Upper lobe of left lung (tissue), 6 donors: Measurements from ENCODE around the gene HBS1L. TPM values are rescaled to one million over a fixed set of nuclear protein-coding genes. Genes with fewer than 3 reads are reported as not detected.

Experiments used
- ATAC-seq, 2 donors: fragments of 200-7000 bp; cut with Tn5 transposase; one replicate each; pipeline ENCODE4 v1.9.1; 2022; ENCODE audit warnings: mild to moderate bottlenecking in 2 of 2, moderate library complexity in 2 of 2; ENCODE audit not compliant: low FRiP score in 2 of 2
- DNase-seq, 2 donors: peaks; one replicate each; pipeline ENCODE4 v3.0.0-alpha.2; 2019 to 2020
- H3K27ac ChIP-seq, 4 donors: fragments of 200-600 bp; sonication (generic); one replicate each; pipeline ENCODE4 v1.5.1; 2016 to 2019
- H3K27me3 ChIP-seq, 4 donors: fragments of 200-600 bp; sonication (generic); one replicate each; pipeline ENCODE4 v1.5.1; 2017 to 2019
- H3K36me3 ChIP-seq, 4 donors: fragments of 200-600 bp; sonication (generic); one replicate each; pipeline ENCODE4 v1.5.1; 2016 to 2019
- H3K4me1 ChIP-seq, 4 donors: fragments of 200-600 bp; sonication (generic); one replicate each; pipeline ENCODE4 v1.5.1; 2018 to 2019
- H3K4me3 ChIP-seq, 4 donors: fragments of 200-600 bp; sonication (generic); one replicate each; pipeline ENCODE4 v1.5.1; 2017 to 2019; ENCODE audit warnings: mild to moderate bottlenecking in 2 of 4, moderate library complexity in 1 of 4
- H3K9me3 ChIP-seq, 4 donors: fragments of 200-600 bp; sonication (generic); one replicate each; pipeline ENCODE4 v1.5.1; 2018 to 2019
- CTCF ChIP-seq, 6 experiments: fragments of 450-650 bp in 4 of 6; fragments of 200-600 bp in 2 of 6; sonication (generic) in 2 of 6; IDR thresholded peaks; one replicate each; pipeline ENCODE4 v1.5.1; 2016 to 2019; ENCODE audit warnings: antibody characterized with exemption in 6 of 6
- EP300 ChIP-seq, 4 donors: sonication (generic); formaldehyde crosslinking; IDR thresholded peaks; one replicate each; pipeline ENCODE4 v1.5.1; 2017; ENCODE audit warnings: antibody characterized with exemption in 4 of 4, control low read depth in 2 of 4
- POLR2A ChIP-seq, 4 donors: fragments of 450-650 bp; IDR thresholded peaks; one replicate each; pipeline ENCODE4 v1.5.1; 2016 to 2017; ENCODE audit warnings: antibody characterized with exemption in 4 of 4, mild to moderate bottlenecking in 2 of 4
- POLR2AphosphoS5 ChIP-seq, 2 donors: sonication (generic); formaldehyde crosslinking; IDR thresholded peaks; one replicate each; pipeline ENCODE4 v1.5.1; 2017; ENCODE audit warnings: antibody characterized with exemption in 2 of 2
- WGBS, 2 donors: methylation state at CpG; one replicate each; pipeline ENCODE4 v1.1.5; 2017 to 2018; 5-methylcytosine and 5-hydroxymethylcytosine counted together
- total RNA-seq, 6 donors: library from RNA; depleted of rRNA in 4 of 6; stranded (reverse); fragments of >200 nt in 4 of 6; gene quantifications; one replicate each; pipeline versions ENCODE4 v1.1.0 to v1.2.1, GENCODE V29; 2016 to 2021
- donor health status: DM: no; HTN: no; CAD: no; lungs with moderate emphysema.
- donor health status: DM: no; HTN: yes; CAD: no; lungs with severe emphysema.

Gene HBS1L
- total RNA-seq, 6 donors from 2014 or later, result 16.8 to 47.0 (median 38.5) TPM

- Histone ChIP-seq H3K4me1 (no peaks in the 10 kb centered on the region), H3K36me3 (no peaks in the 10 kb centered on the region), H3K4me3 (no peak overlapping the region), H3K9me3 (no peaks in the 10 kb centered on the region), H3K27ac (no peak overlapping the region), H3K27me3 (no peaks in the 10 kb centered on the region)
- ATAC-seq (no peak), DNase-seq (no peak)
- 80 to 90% methylated on average over 2 of the region's 2 CpGs for WGBS, 2 donors
- TF ChIP-seq POLR2A (IDR thresholded peaks at IDR 0.05) (no peak), POLR2AphosphoS5 (IDR thresholded peaks at IDR 0.05) (no peak), EP300 (IDR thresholded peaks at IDR 0.05) (no peak), CTCF (IDR thresholded peaks at IDR 0.05) (no peak)
Measured at GRCh38 chr6:135022050-135022697, 32.4 kb downstream of the HBS1L start.

GRCh38 chr6:135021310-135022049 lies 33.1 kb downstream of the HBS1L start:
- TF ChIP-seq CTCF (IDR thresholded peaks at IDR 0.05), result no peak
- TF ChIP-seq POLR2AphosphoS5 (IDR thresholded peaks at IDR 0.05), result no peak
- no peak for TF ChIP-seq EP300 (IDR thresholded peaks at IDR 0.05)
- TF ChIP-seq POLR2A (IDR thresholded peaks at IDR 0.05), result no peak
- no peak overlapping the region for H3K4me3 ChIP-seq
- H3K36me3 ChIP-seq, result no peaks in the 10 kb centered on the region
- H3K27ac ChIP-seq, result no peak overlapping the region
- no peaks in the 10 kb centered on the region for H3K4me1 ChIP-seq
- no peaks in the 10 kb centered on the region for H3K9me3 ChIP-seq
- DNase-seq (no peak), ATAC-seq (no peak)
- H3K27me3 ChIP-seq, result no peaks in the 10 kb centered on the region
- WGBS, 2 donors, result 81 to 84% methylated on average over 4 of the region's 4 CpGs

GRCh38 chr6:135018941-135019340 lies 35.7 kb downstream of the HBS1L start:
- H3K27me3 ChIP-seq, result no peaks in the 10 kb centered on the region
- WGBS, 2 donors, result 88 to 92% methylated on average over 1 of the region's 1 CpG
- DNase-seq (no peak), ATAC-seq (no peak)
- H3K4me1 ChIP-seq, result no peaks in the 10 kb centered on the region
- no peak for TF ChIP-seq POLR2A (IDR thresholded peaks at IDR 0.05)
- TF ChIP-seq EP300 (IDR thresholded peaks at IDR 0.05), result no peak
- TF ChIP-seq POLR2AphosphoS5 (IDR thresholded peaks at IDR 0.05), result no peak
- no peak for TF ChIP-seq CTCF (IDR thresholded peaks at IDR 0.05)
- no peaks in the 10 kb centered on the region for H3K36me3 ChIP-seq
- H3K9me3 ChIP-seq, result no peaks in the 10 kb centered on the region
- H3K27ac ChIP-seq, result no peak overlapping the region
- H3K4me3 ChIP-seq, result no peak overlapping the region

DNA sequence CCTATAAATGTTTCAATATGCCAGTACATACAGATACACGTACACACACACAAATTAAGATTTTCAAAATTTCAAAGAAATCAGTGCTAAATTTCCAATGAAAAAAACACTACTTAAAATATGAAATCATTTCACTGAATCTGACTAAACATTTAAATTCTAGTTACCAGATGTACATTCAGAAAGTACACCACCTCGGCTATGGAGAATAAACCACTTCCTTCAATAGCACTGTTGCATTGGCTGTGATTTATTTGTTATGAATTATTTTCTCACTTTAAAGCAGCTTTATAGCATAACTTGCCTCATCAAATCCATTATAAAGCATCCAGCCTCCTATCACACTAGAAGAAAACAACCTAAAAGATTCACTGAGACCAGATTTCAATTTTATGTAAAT lies 36.6 kb downstream of the HBS1L start:
- H3K27ac ChIP-seq, result no peak overlapping the region
- DNase-seq (no peak), ATAC-seq (no peak)
- no peaks in the 10 kb centered on the region for H3K27me3 ChIP-seq
- WGBS, 2 donors, result 73 to 88% methylated on average over 2 of the region's 2 CpGs
- H3K4me3 ChIP-seq, result no peak overlapping the region
- TF ChIP-seq POLR2A (IDR thresholded peaks at IDR 0.05) (no peak), EP300 (IDR thresholded peaks at IDR 0.05) (no peak), CTCF (IDR thresholded peaks at IDR 0.05) (no peak), POLR2AphosphoS5 (IDR thresholded peaks at IDR 0.05) (no peak)
- no peaks in the 10 kb centered on the region for H3K4me1 ChIP-seq
- no peaks in the 10 kb centered on the region for H3K9me3 ChIP-seq
- no peaks in the 10 kb centered on the region for H3K36me3 ChIP-seq
